B cell (primary cell): ENCODE data around the gene VPS45. TPM values are rescaled to one million over a fixed set of nuclear protein-coding genes. Genes with fewer than 3 reads are reported as not detected.

Source experiments
- ATAC-seq: fragments of 200-7000 bp; cut with Tn5 transposase; one replicate; pipeline ENCODE4 v1.10.0; 2021; ENCODE audit warnings: low read depth, mild to moderate bottlenecking, moderate number of reproducible peaks, moderate library complexity
- CTCF ChIA-PET: fragments of 350-600 bp; sonication (Branson Sonifier 250); formaldehyde crosslinking; loops from one replicate; lab custom pipeline; 2021; ENCODE audit warnings: antibody characterized with exemption, inconsistent platforms; lab: Charles Lee
- POLR2A ChIA-PET: fragments of 350-600 bp; sonication (Branson Sonifier 250); formaldehyde crosslinking; loops from one replicate; lab custom pipeline; 2021; ENCODE audit warnings: antibody characterized with exemption; lab: Charles Lee
- DNase-seq: peaks from one replicate; pipeline ENCODE4 v3.0.0; 2013
- H2AFZ ChIP-seq: 2 replicates; pipeline ENCODE4 v1.6.1; 2012; ENCODE audit warnings: mild to moderate bottlenecking, low read depth, low read length; ENCODE audit not compliant: insufficient read depth, poor library complexity, severe bottlenecking
- H3K27ac ChIP-seq, 2 donors: 1 replicate in 1 of 2; 2 replicates in 1 of 2; pipeline ENCODE4 v1.5.1; 2012 to 2013; ENCODE audit warnings: low read length in 2 of 2, mild to moderate bottlenecking in 2 of 2, moderate library complexity in 1 of 2
- H3K27me3 ChIP-seq, 4 experiments: fragments of 200-600 bp in 1 of 4; sonication (generic) in 1 of 4; replicated peaks in 1 of 4; 1 replicate in 2 of 4; 2 replicates in 2 of 4; pipeline versions ENCODE4 v1.6.1 to v1.7.0; 2013 to 2016; ENCODE audit warnings: low read length in 3 of 4, mild to moderate bottlenecking in 2 of 4, mixed read lengths in 1 of 4, moderate library complexity in 1 of 4; ENCODE audit not compliant: insufficient read depth in 4 of 4, control insufficient read depth in 3 of 4; ENCODE audit errors: control extremely low read depth in 1 of 4
- H3K36me3 ChIP-seq, 2 experiments: replicated peaks in 1 of 2; 1 replicate in 1 of 2; 2 replicates in 1 of 2; pipeline versions ENCODE4 v1.6.1 to v1.7.1; 2013; ENCODE audit warnings: low read length in 1 of 2; ENCODE audit not compliant: insufficient read depth in 2 of 2, control insufficient read depth in 1 of 2; ENCODE audit errors: control extremely low read depth in 1 of 2, extremely low read depth in 1 of 2
- H3K4me1 ChIP-seq, 2 donors: fragments of 200-600 bp in 1 of 2; sonication (generic) in 1 of 2; 1 replicate in 1 of 2; 2 replicates in 1 of 2; pipeline versions ENCODE4 v1.5.1 to v1.6.1; 2013 to 2017; ENCODE audit warnings: low read length in 2 of 2; ENCODE audit not compliant: control insufficient read depth in 2 of 2, insufficient read depth in 2 of 2
- H3K4me2 ChIP-seq: replicated peaks from 2 replicates; pipeline ENCODE3; 2012; ENCODE audit warnings: mild to moderate bottlenecking, low read depth, low read length; ENCODE audit not compliant: poor library complexity, severe bottlenecking
- H3K4me3 ChIP-seq, 5 experiments: fragments of 200-600 bp in 1 of 5; sonication (generic) in 1 of 5; 1 replicate in 3 of 5; 2 replicates in 2 of 5; pipeline versions ENCODE4 v1.5.1 to v1.7.0; 2011 to 2016; ENCODE audit warnings: low read length in 4 of 5, mild to moderate bottlenecking in 4 of 5, low read depth in 2 of 5, control low read depth in 1 of 5, moderate library complexity in 1 of 5; ENCODE audit not compliant: insufficient read depth in 1 of 5; ENCODE audit errors: control extremely low read depth in 1 of 5, extremely low read depth in 1 of 5
- H3K79me2 ChIP-seq: fragments of 200-600 bp; sonication (generic); one replicate; pipeline ENCODE4 v1.6.0; 2016; ENCODE audit warnings: low read length; ENCODE audit not compliant: control insufficient read depth, insufficient read depth
- H3K9ac ChIP-seq: fragments of 200-600 bp; sonication (generic); 2 replicates; pipeline ENCODE4 v1.6.1; 2017; ENCODE audit warnings: mild to moderate bottlenecking, low read length, moderate library complexity
- H3K9me3 ChIP-seq, 3 donors: one replicate each; pipeline versions ENCODE4 v1.6.1 to v1.7.1; 2013; ENCODE audit warnings: low read length in 2 of 3; ENCODE audit not compliant: control insufficient read depth in 2 of 3, insufficient read depth in 1 of 3; ENCODE audit errors: control extremely low read depth in 1 of 3
- H4K20me1 ChIP-seq: 2 replicates; pipeline ENCODE4 v1.6.0; 2012; ENCODE audit warnings: mild to moderate bottlenecking, low read length; ENCODE audit not compliant: insufficient read depth, control insufficient read depth, poor library complexity, severe bottlenecking
- H3K27ac Mint-ChIP-seq: one replicate; pipeline ENCODE4 v1.8.0; 2021; ENCODE audit warnings: mixed read lengths
- H3K27me3 Mint-ChIP-seq: one replicate; pipeline ENCODE4 v1.8.0; 2021; ENCODE audit warnings: mixed read lengths
- H3K4me1 Mint-ChIP-seq: one replicate; pipeline ENCODE4 v1.8.0; 2021; ENCODE audit warnings: mixed read lengths
- H3K4me3 Mint-ChIP-seq: one replicate; pipeline ENCODE4 v1.8.0; 2021; ENCODE audit warnings: mixed read lengths
- H3K9me3 Mint-ChIP-seq: one replicate; pipeline ENCODE4 v1.8.0; 2022; ENCODE audit warnings: mixed read lengths; ENCODE audit not compliant: insufficient read depth
- CTCF ChIP-seq: fragments of 200-600 bp; IDR thresholded peaks from one replicate; pipeline ENCODE4 v1.8.0; 2022; ENCODE audit warnings: antibody characterized with exemption, mild to moderate bottlenecking
- EZH2 ChIP-seq: IDR thresholded peaks from 2 replicates; pipeline ENCODE4 v1.6.1; 2012; ENCODE audit warnings: borderline replicate concordance, low read depth, mild to moderate bottlenecking, moderate library complexity, low read length; ENCODE audit not compliant: insufficient read depth, poor library complexity, severe bottlenecking
- WGBS: methylation state at CpG from one replicate; pipeline ENCODE4 v1.1.5; 2013; ENCODE audit warnings: missing lambda C conversion rate; ENCODE audit not compliant: insufficient coverage; 5-methylcytosine and 5-hydroxymethylcytosine counted together
- intact Hi-C: fragments of 100-400 bp; cut with micrococcal nuclease; formaldehyde crosslinking; loops from one replicate; pipeline ENCODE4 v1.10.0; 2022
- polyA plus RNA-seq: library from polyadenylated mRNA; depleted of rRNA; stranded (reverse); fragments of >200 nt; gene quantifications from 2 replicates; pipeline ENCODE4 v1.2.3, GENCODE V29; 2012
- total RNA-seq, 2 donors: library from RNA; stranded (reverse); fragments of 120-200 nt in 1 of 2; gene quantifications; 1 replicate in 1 of 2; 2 replicates in 1 of 2; pipeline versions ENCODE4 v1.2.3 to v1.2.4, GENCODE V29; 2013 to 2022

The VPS45 gene
- total and polyA plus RNA-seq, 2 donors (not counting 1 experiment from before 2014, with no cell fraction given) = 23.4 to 49.1 TPM

- CTCF ChIA-PET = no interaction called here
- H3K27ac ChIP-seq = no peak overlapping the region
- intact Hi-C loops = no loop called here
- H3K9me3 ChIP-seq = no peaks in the 10 kb centered on the region
- H3K9ac ChIP-seq = no peak overlapping the region
- Mint-ChIP-seq H3K27me3 (peaks cover 12% of the 10 kb centered on the region), H3K4me1 (peaks cover 12% of the 10 kb centered on the region), H3K27ac (no peak overlapping the region), H3K4me3 (no peak overlapping the region), H3K9me3 (no peaks in the 10 kb centered on the region)
- POLR2A ChIA-PET = no interaction called here
- no peaks in the 10 kb centered on the region for H4K20me1 ChIP-seq
- no peak for TF ChIP-seq EZH2
- TF ChIP-seq CTCF = no peak
- no peak overlapping the region for H2AFZ ChIP-seq
- ATAC-seq (no peak), DNase-seq (no peak)
- H3K27me3 ChIP-seq = peaks cover 0 to 11% (median 6%) of the 10 kb centered on the region in 4 experiments
- no peaks in the 10 kb centered on the region for H3K79me2 ChIP-seq
- H3K4me1 ChIP-seq = peaks cover 7 to 8% of the 10 kb centered on the region in 2 donors
- H3K4me3 ChIP-seq = no peak overlapping the region
- H3K4me2 ChIP-seq = no peak overlapping the region
- no peaks in the 10 kb centered on the region for H3K36me3 ChIP-seq
- 49% methylated on average over 3 of the region's 4 CpGs for WGBS
Measured at GRCh38 chr1:150018165-150018564, 49.4 kb upstream of the VPS45 start.

- Histone ChIP-seq H3K4me1 (peaks cover 7 to 8% of the 10 kb centered on the region in 2 donors), H4K20me1 (no peaks in the 10 kb centered on the region), H3K9me3 (no peaks in the 10 kb centered on the region), H3K4me3 (no peak overlapping the region), H3K9ac (no peak overlapping the region), H3K27me3 (peaks cover 0 to 7% (median 4%) of the 10 kb centered on the region in 4 experiments), H2AFZ (no peak overlapping the region), H3K27ac (no peak overlapping the region), H3K36me3 (no peaks in the 10 kb centered on the region), H3K79me2 (no peaks in the 10 kb centered on the region), H3K4me2 (no peak overlapping the region)
- Mint-ChIP-seq H3K27me3 (peaks cover 20% of the 10 kb centered on the region), H3K4me3 (no peak overlapping the region), H3K27ac (no peak overlapping the region), H3K4me1 (peaks cover 12% of the 10 kb centered on the region), H3K9me3 (no peaks in the 10 kb centered on the region)
- ATAC-seq (no peak), DNase-seq (no peak)
- WGBS = no CpG with 5 or more reads among the region's 2 CpGs
- ChIA-PET POLR2A (no interaction called here), CTCF (interaction anchor here (0.9 kb wide), 1 partner anchor 58 kb away, joined by 5 read pairs; no protein-coding TSS in a partner anchor)
- intact Hi-C loops = no loop called here
- TF ChIP-seq EZH2 (no peak), CTCF (no peak)
Measured at GRCh38 chr1:150020711-150021110, 46.9 kb upstream of the VPS45 start.
